VCaP (cell line): ENCODE data around the gene CCDC197.
A peak's percentile ranks its signal among the peaks of the same experiment; 100 is the strongest.

Experiments used
- H3K27ac ChIP-seq: fragments of 450-650 bp; 2 replicates; pipeline ENCODE4 v1.5.1; 2017
- TF ChIP-seq, protein P1 (sequence below): fragments of 450-650 bp; conservative IDR thresholded peaks from 2 replicates; pipeline ENCODE4 v1.5.1; 2017; ENCODE audit warnings: mild to moderate bottlenecking, moderate library complexity

The CCDC197 gene

DNA sequence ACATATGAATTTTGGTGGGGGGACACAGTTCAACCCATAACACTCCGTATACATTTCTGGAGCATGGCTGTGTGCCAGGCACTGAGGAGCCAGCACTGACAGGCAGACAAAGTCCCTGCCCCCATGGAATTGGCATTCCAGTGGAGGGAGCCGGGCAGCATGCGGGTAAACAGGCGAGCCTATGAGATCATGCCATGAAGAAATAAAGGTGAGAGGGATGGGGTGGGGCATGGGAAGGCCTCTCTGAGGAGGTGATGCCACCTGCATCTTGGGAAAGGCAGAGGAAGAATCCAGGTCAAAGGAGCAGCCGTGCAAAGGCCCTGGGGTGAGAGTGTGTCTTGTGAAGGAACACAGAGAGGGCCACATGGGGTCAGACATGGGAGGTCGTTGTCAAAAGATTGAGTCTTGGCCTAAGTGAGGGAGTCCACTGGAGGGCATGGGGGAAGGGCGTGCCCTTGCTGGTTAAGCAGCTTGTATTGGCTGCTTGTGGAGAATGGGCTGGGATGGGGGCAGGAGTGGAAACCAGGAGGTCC is 32.6 kb downstream of the CCDC197 start:
- TF ChIP-seq, protein P1, sequence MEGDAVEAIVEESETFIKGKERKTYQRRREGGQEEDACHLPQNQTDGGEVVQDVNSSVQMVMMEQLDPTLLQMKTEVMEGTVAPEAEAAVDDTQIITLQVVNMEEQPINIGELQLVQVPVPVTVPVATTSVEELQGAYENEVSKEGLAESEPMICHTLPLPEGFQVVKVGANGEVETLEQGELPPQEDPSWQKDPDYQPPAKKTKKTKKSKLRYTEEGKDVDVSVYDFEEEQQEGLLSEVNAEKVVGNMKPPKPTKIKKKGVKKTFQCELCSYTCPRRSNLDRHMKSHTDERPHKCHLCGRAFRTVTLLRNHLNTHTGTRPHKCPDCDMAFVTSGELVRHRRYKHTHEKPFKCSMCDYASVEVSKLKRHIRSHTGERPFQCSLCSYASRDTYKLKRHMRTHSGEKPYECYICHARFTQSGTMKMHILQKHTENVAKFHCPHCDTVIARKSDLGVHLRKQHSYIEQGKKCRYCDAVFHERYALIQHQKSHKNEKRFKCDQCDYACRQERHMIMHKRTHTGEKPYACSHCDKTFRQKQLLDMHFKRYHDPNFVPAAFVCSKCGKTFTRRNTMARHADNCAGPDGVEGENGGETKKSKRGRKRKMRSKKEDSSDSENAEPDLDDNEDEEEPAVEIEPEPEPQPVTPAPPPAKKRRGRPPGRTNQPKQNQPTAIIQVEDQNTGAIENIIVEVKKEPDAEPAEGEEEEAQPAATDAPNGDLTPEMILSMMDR: no peak
- no peak overlapping the region for H3K27ac ChIP-seq

DNA sequence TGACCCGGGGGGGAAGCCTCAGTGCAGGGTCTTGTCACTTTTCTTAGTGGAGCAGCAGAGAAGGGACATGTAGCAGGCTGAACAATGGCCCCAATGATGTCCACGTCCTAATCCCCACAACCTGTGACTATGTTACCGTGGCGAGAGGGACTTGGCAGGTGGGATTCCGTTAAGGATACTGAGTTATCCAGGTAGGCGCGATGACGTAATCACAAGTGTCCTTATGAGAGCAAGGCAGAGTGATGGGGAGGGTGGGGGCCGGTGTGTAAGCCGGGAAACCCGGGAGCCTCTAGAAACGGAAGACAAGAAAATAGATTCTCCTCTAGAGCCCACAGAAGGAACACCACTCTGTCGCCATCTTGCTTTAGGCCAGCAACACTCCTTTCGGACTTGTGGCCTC is 33.5 kb downstream of the CCDC197 start:
- H3K27ac ChIP-seq: no peak overlapping the region
- TF ChIP-seq, protein P1: no peak

DNA sequence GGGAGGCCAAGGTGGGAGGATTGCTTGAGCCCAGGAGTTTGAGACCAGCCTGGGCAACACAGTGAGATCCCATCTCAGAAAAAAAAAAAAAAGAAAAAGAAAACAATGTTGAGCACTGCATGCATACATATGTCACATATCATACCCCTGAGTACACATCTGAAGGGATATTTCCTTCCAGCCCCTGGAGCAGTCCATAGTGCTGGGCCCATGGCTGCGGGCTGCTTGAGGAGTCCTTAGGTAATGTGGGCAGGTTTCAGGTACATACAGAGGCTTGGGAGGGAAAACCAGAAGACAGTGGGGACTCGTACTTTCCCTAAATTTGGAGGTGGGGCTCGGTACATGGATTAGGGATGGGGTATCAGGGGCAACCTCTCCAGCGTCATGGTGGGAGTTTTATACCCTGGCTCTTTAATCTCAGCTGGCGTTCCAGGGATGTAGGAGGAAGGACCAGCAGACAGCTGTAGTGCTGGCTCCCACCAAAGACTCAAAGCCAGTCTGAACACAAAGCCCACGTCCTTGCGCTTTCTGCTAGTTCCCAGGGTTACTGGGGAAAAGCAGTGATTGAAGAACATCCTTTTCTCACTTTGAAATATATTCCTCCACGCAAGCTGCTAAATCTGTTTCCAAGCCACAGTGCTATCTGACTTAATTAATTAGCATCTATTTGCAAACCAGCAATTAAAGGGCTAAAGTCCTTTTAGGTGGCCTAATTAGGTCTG is 34.2 kb downstream of the CCDC197 start:
- no peak overlapping the region for H3K27ac ChIP-seq
- TF ChIP-seq, protein P1: no peak

DNA sequence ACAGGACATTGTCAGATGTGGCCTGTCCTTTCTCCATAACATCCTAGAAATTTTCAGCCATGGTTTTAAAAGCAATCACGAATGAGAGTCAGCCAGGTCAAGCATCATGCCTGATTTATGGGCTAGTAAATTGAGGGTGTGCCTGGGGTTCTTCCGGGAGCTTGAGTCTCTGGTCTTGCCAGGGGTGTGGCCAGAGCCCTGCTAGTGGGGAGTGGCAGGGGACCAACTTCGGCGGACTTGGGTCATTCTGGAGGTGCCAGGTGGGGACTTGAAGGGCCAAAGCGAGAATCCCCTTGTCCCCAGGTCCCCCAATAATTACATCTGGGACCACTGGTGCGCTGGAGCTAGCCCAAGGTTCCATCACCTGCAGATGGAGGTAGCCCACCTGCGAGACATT is 34.8 kb downstream of the CCDC197 start:
- H3K27ac ChIP-seq: no peak overlapping the region
- TF ChIP-seq, protein P1: no peak

DNA sequence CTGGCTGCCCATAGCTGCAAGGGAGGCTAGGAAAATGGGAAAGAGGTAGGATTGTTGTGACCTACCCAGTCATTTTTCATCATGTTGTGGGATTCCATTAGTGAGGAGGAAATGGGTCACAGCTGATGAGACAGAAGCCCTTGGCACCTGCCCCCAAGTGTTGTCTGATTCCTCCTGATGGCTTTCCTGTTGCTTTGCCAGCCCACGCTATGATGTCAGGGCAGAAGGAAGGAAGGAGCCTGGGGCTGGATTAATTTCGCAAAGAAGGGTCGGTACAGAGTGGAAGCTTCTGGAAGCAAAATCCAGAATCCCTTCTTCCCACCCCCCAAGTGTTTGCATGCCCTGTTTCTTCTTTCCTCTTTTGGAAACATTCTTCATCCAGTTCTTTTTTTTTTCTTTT is 37.8 kb downstream of the CCDC197 start:
- TF ChIP-seq, protein P1: no peak

DNA sequence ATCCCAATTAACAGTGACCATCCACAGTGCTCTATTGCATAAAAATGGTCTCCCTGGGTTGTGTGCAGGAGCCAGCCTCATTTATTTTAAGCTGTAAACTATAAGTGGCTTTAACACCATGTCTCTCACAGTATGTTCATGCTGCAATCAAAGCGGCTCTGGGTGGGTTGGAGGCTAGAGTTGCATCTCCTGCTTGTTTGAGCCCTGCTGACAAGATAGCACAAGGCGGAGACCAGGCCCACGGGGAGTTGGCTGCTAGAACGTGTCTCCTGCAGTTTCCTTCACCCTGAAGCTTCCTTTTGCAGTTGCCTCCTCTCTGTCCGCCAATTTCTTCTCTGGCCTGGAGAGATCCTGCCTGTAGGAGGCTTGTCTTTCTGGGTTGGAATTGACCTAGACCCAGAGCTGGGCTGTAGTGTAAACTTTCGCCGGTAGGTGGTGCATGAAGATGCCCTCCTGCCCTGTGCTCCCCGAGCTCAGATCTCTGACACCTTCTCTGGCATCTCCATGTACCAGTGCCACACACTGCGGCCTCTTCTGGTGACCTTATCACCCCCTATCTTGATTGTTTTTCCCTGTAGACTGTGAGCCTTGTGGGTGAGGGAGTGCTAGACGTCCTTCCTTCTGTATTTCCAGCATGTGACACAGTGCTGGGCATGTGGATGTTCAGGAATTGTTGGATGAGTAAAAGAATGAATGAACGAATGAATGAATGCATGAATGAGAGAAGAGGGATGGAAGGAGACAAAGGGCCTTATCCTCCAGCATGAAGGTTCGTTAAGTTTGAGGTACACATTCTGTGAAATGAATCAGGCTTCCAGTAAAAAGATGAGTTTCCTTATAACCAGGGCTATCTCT is 39.4 kb downstream of the CCDC197 start:
- no peak overlapping the region for H3K27ac ChIP-seq
- TF ChIP-seq, protein P1: peak; percentile 87

More for the DNA sequence above, 37.8 kb downstream of the CCDC197 start:
- H3K27ac ChIP-seq: no peak overlapping the region

DNA sequence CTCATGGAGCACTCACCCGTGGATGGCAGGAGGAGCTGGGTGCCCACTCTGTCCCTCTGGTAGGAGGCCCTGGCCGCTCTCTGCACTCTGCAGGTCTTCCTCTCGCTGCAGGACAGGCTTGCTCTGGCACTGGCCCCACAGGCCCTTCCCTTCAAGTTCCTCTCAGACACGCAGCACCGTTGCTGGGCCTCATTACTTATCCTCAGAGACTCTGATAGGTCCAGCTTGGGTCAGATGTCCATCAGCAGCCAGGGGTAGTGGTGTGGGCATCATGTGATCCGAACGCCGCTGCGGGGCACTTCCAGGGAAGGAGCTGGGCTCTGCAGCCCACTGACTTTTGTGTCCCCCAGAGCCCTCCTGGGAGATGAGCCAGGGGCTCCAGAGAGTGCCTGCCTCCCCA is 40.9 kb downstream of the CCDC197 start:
- TF ChIP-seq, protein P1: no peak
- no peak overlapping the region for H3K27ac ChIP-seq
